HCT116 (cell line): ENCODE results near the gene ITIH4. TPM values are rescaled to one million over a fixed set of nuclear protein-coding genes. Genes with fewer than 3 reads are reported as not detected.
"Not testable (repeated sequence)": the region's sequence is repeated elsewhere in the genome, so short reads cannot be mapped to it uniquely, and the experiment has no call there.

ENCODE experiments used
- ATAC-seq: fragments of 200-7000 bp; cut with Tn5 transposase; 2 replicates; pipeline ENCODE4 v1.9.1; 2020; ENCODE audit warnings: mild to moderate bottlenecking, moderate library complexity
- BruUV-seq: library from RNA; stranded (reverse); fragments of 400-500 nt; replicated peaks from 2 replicates; lab custom pipeline; 2021; lab: Mats Ljungman, UMichigan
- CTCF ChIA-PET: fragments of 300-600 bp; sonication (Branson Sonifier 250); formaldehyde crosslinking; loops from one replicate; lab custom pipeline; 2021; ENCODE audit warnings: antibody characterized with exemption; lab: Charles Lee
- POLR2A ChIA-PET: fragments of 300-600, 350-600 bp; sonication (Branson Sonifier 250); formaldehyde crosslinking; loops from one replicate; lab custom pipeline; 2021; ENCODE audit warnings: antibody characterized with exemption; lab: Charles Lee
- RAD21 ChIA-PET, 2 experiments: fragments of 300-600 bp; sonication (Branson Sonifier 250); formaldehyde crosslinking; loops; one replicate each; lab custom pipeline; 2023; ENCODE audit warnings: low total read pairs in 2 of 2; ENCODE audit not compliant: uncharacterized antibody in 2 of 2, unreplicated experiment in 2 of 2, low non-redundant PET in 1 of 2; lab: Charles Lee
- DNase-seq: peaks from one replicate; pipeline ENCODE4 v3.0.0-alpha.2; 2010; ENCODE audit warnings: low read depth, low spot score
- H2AFZ ChIP-seq: fragments of 200-600 bp; shearing (Covaris generic), sonication (generic); 2 replicates; pipeline ENCODE4 v1.6.1; 2017; ENCODE audit warnings: low read depth, mixed run types, mixed read lengths, antibody characterized with exemption, low read length; ENCODE audit not compliant: poor library complexity, severe bottlenecking
- H3K27ac ChIP-seq: 2 replicates; pipeline ENCODE4 v1.5.1; 2012; ENCODE audit warnings: low read depth, low read length
- H3K27me3 ChIP-seq: fragments of 200-600 bp; sonication (generic); 2 replicates; pipeline ENCODE4 v1.6.1; 2016; ENCODE audit warnings: mixed run types, low read length, mixed read lengths; ENCODE audit not compliant: insufficient read depth
- H3K36me3 ChIP-seq, 2 experiments: fragments of 200-500 bp in 1 of 2; fragments of 200-600 bp in 1 of 2; sonication (Bioruptor generic) in 1 of 2; sonication (generic) in 1 of 2; 2 replicates each; pipeline versions ENCODE4 v1.5.1 to v1.6.1; 2014 to 2016; ENCODE audit warnings: low read length in 2 of 2, inconsistent platforms in 1 of 2, mixed read lengths in 1 of 2, mixed run types in 1 of 2; ENCODE audit not compliant: insufficient read depth in 2 of 2, control insufficient read depth in 1 of 2
- H3K4me1 ChIP-seq, 2 experiments: fragments of 200-600 bp in 1 of 2; sonication (generic) in 1 of 2; 2 replicates each; pipeline versions ENCODE4 v1.5.1 to v1.6.1; 2012 to 2017; ENCODE audit warnings: low read length in 2 of 2, inconsistent platforms in 1 of 2, mild to moderate bottlenecking in 1 of 2, mixed read lengths in 1 of 2, mixed run types in 1 of 2, moderate library complexity in 1 of 2; ENCODE audit not compliant: insufficient read depth in 2 of 2, control insufficient read depth in 1 of 2
- H3K4me2 ChIP-seq: fragments of 200-600 bp; sonication (generic); 2 replicates; pipeline ENCODE4 v1.6.1; 2017; ENCODE audit warnings: mixed run types, low read length, mixed read lengths
- H3K4me3 ChIP-seq, 2 experiments: fragments of 200-600 bp in 1 of 2; sonication (generic) in 1 of 2; replicated peaks in 1 of 2; 2 replicates each; pipeline ENCODE4 v1.5.1; 2011 to 2016; ENCODE audit warnings: low read length in 2 of 2, control low read depth in 1 of 2, low read depth in 1 of 2, mild to moderate bottlenecking in 1 of 2, mixed read lengths in 1 of 2, mixed run types in 1 of 2
- H3K79me2 ChIP-seq: fragments of 200-600 bp; sonication (generic); 2 replicates; pipeline ENCODE4 v1.6.1; 2017; ENCODE audit warnings: mild to moderate bottlenecking, mixed run types, low read length, moderate library complexity, mixed read lengths; ENCODE audit not compliant: insufficient read depth
- H3K9ac ChIP-seq: fragments of 200-600 bp; sonication (generic); 2 replicates; pipeline ENCODE4 v1.6.1; 2016; ENCODE audit warnings: low read length, mixed read lengths
- H3K9me2 ChIP-seq: fragments of 200-600 bp; sonication (generic), shearing (Covaris generic); 2 replicates; pipeline ENCODE4 v1.6.1; 2017; ENCODE audit warnings: mixed run types, mild to moderate bottlenecking, moderate library complexity; ENCODE audit not compliant: insufficient read depth
- H3K9me3 ChIP-seq, 2 experiments: fragments of 200-500 bp in 1 of 2; fragments of 200-600 bp in 1 of 2; sonication (Bioruptor generic) in 1 of 2; sonication (generic) in 1 of 2; 2 replicates each; pipeline ENCODE4 v1.6.1; 2014 to 2017; ENCODE audit warnings: low read length in 2 of 2, mixed read lengths in 2 of 2, inconsistent platforms in 1 of 2, low read depth in 1 of 2, mild to moderate bottlenecking in 1 of 2, mixed run types in 1 of 2, moderate library complexity in 1 of 2; ENCODE audit not compliant: control insufficient read depth in 1 of 2, insufficient read depth in 1 of 2
- H4K20me1 ChIP-seq: fragments of 200-600 bp; sonication (generic), shearing (Covaris generic); 2 replicates; pipeline ENCODE4 v1.6.1; 2017; ENCODE audit warnings: mixed run types, mild to moderate bottlenecking, moderate library complexity; ENCODE audit not compliant: insufficient read depth
- CBX3 ChIP-seq: IDR thresholded peaks from 2 replicates; pipeline ENCODE4 v1.6.1; 2012; ENCODE audit warnings: low read depth
- ELF1 ChIP-seq: IDR thresholded peaks from 2 replicates; pipeline ENCODE4 v1.6.1; 2012; ENCODE audit warnings: low read depth, borderline replicate concordance
- EZH2 ChIP-seq: fragments of 200-600 bp; sonication (generic); IDR thresholded peaks from 2 replicates; pipeline ENCODE4 v1.6.1; 2017; ENCODE audit warnings: antibody characterized with exemption, mixed run types
- FOSL1 ChIP-seq: IDR thresholded peaks from 2 replicates; pipeline ENCODE4 v1.6.1; 2012; ENCODE audit warnings: low read depth
- JUND ChIP-seq: IDR thresholded peaks from 2 replicates; pipeline ENCODE4 v1.6.1; 2012
- RAD21 ChIP-seq: IDR thresholded peaks from 2 replicates; pipeline ENCODE4 v1.6.1; 2012; ENCODE audit warnings: low read depth, mild to moderate bottlenecking
- SIN3A ChIP-seq: IDR thresholded peaks from 2 replicates; pipeline ENCODE4 v1.6.1; 2012; ENCODE audit warnings: low read depth
- YY1 ChIP-seq: IDR thresholded peaks from 2 replicates; pipeline ENCODE4 v1.6.1; 2011; ENCODE audit warnings: low read length, low read depth, moderate library complexity, mild to moderate bottlenecking; ENCODE audit not compliant: insufficient replicate concordance; ENCODE audit errors: extremely low read depth
- intact Hi-C: fragments of 100-400 bp; cut with micrococcal nuclease; formaldehyde crosslinking; loops from 2 replicates; pipeline ENCODE4 v1.10.0; 2022
- total RNA-seq: library from RNA; stranded (reverse); gene quantifications from one replicate; pipeline ENCODE4 v1.2.1, GENCODE V29; 2021; ENCODE audit not compliant: unreplicated experiment
- TF ChIP-seq, protein P1 (sequence below): IDR thresholded peaks from 2 replicates; pipeline ENCODE4 v1.6.1; 2012

ITIH4 gene
- total RNA-seq, 1 experiment from 2014 or later = 4.1 TPM

DNA sequence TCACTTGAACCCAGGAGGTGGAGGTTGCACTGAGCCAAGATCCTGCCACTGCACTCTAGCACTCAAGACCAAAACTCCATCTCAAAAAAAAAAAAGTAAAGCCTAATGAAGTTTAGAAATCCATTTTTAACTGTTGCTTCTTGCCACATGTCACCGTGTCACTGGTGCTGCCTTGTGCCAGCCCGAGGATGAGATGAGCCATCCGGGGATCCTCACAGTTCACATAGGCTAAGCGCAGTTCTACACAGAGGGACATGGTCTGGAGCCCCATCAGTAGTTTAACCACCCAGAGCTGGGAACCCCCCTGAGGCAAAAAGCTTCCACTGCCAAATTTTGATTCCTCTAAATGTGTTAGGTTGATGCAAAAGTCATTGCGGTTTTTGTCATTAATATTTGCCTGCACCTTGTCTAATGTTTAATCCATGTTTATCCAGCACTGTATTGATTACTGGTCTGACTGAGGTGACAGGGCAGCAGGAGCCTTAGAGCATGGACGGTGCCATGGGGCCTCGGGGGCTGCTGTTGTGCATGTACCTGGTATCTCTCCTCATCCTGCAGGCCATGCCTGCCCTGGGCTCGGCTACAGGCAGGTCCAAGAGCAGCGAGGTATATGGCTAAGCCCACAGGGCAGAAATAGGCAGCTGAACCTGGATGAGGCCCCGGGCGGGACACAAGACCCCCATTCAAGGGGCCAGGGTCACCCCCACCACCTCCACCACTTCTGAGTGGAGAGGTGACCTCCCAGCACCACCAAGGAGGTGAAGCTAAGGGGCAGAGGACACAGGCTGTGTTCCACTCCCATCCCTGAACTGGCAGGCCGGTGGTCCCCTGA lies 53.1 kb downstream of the ITIH4 start, which contains the start of gene ITIH1:
Gene ITIH1 (plus strand): TSS at position 473 of the 832 bp plus-strand sequence. CDS start 17 bp downstream, at position 490.
- no peaks in the 10 kb centered on the region for H3K9me2 ChIP-seq
- POLR2A ChIA-PET = no interaction called here
- CTCF ChIA-PET = no interaction called here

GRCh38 chr3:52776486-52776885 lies 54.0 kb downstream of the ITIH4 start:
- H4K20me1 ChIP-seq, ATAC-seq, H3K9ac ChIP-seq, H3K36me3 ChIP-seq, H3K4me3 ChIP-seq, H3K9me2 ChIP-seq, DNase-seq, H3K27ac ChIP-seq, intact Hi-C loops, POLR2A ChIA-PET, H3K79me2 ChIP-seq, RAD21 ChIA-PET, H3K9me3 ChIP-seq, BruUV-seq, CTCF ChIA-PET: not testable (repeated sequence)
- peak overlapping the region; percentile 32 for H2AFZ ChIP-seq
- H3K27me3 ChIP-seq = peaks cover 10% of the 10 kb centered on the region; the same call in 1 of the 2 replicates
- H3K4me1 ChIP-seq = peaks cover 2 to 12% of the 10 kb centered on the region in 2 experiments; a peak in 3 of 4 replicates
- H3K4me2 ChIP-seq = peak overlapping the region; percentile 17; the same call in 1 of the 2 replicates

More for the DNA sequence above, 53.1 kb downstream of the ITIH4 start, which contains the start of gene ITIH1:
- Histone ChIP-seq H3K27ac (no peak within 1 kb of the TSS), H3K4me2 (peak within 1 kb of the TSS; percentile 17; the same call in 1 of the 2 replicates), H3K9ac (no peak within 1 kb of the TSS), H3K9me3 (no peaks in the 10 kb centered on the region), H3K4me1 (peaks cover 0 to 8% of the 10 kb centered on the region in 2 experiments; a peak in 1 of 4 replicates), H4K20me1 (no peaks in the 10 kb centered on the region), H3K79me2 (no peaks in the 10 kb centered on the region), H2AFZ (no peak within 1 kb of the TSS), H3K4me3 (no peak within 1 kb of the TSS), H3K36me3 (no peaks in the 10 kb centered on the region), H3K27me3 (peaks cover 19% of the 10 kb centered on the region; the same call in 1 of the 2 replicates)
- intact Hi-C loops = no loop called here
- DNase-seq (no peak), ATAC-seq (no peak)
- no TSS peak for BruUV-seq
- TF ChIP-seq YY1 = no peak
- TF ChIP-seq RAD21 = no peak
- no peak for TF ChIP-seq ELF1
- TF ChIP-seq EZH2 = no peak
- TF ChIP-seq FOSL1 = no peak
- TF ChIP-seq JUND = no peak
- no peak for TF ChIP-seq SIN3A
- TF ChIP-seq, protein P1, sequence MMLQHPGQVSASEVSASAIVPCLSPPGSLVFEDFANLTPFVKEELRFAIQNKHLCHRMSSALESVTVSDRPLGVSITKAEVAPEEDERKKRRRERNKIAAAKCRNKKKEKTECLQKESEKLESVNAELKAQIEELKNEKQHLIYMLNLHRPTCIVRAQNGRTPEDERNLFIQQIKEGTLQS = no peak
- TF ChIP-seq CBX3 = no peak
- RAD21 ChIA-PET = no interaction called here
